Glutamatergic neuron (in vitro differentiated cells): ENCODE data around the gene ZNF423. TPM values are rescaled to one million over a fixed set of nuclear protein-coding genes. Genes with fewer than 3 reads are reported as not detected.

ENCODE experiments used
- DNase-seq: peaks from one replicate; pipeline ENCODE4 v3.0.0; 2022
- H3K27ac Mint-ChIP-seq: one replicate; pipeline ENCODE4 v1.8.0; 2020; ENCODE audit warnings: mild to moderate bottlenecking, mixed read lengths, inconsistent platforms; ENCODE audit not compliant: unreplicated experiment
- H3K27me3 Mint-ChIP-seq: one replicate; pipeline ENCODE4 v1.8.0; 2020; ENCODE audit warnings: mild to moderate bottlenecking, moderate library complexity, mixed read lengths, inconsistent platforms; ENCODE audit not compliant: unreplicated experiment
- H3K36me3 Mint-ChIP-seq: one replicate; pipeline ENCODE4 v1.8.0; 2020; ENCODE audit warnings: mild to moderate bottlenecking, mixed read lengths, inconsistent platforms; ENCODE audit not compliant: unreplicated experiment
- H3K4me1 Mint-ChIP-seq: one replicate; pipeline ENCODE4 v1.8.0; 2020; ENCODE audit warnings: mild to moderate bottlenecking, low read depth, mixed read lengths, inconsistent platforms; ENCODE audit not compliant: unreplicated experiment
- H3K4me3 Mint-ChIP-seq: one replicate; pipeline ENCODE4 v1.8.0; 2020; ENCODE audit warnings: mild to moderate bottlenecking, mixed read lengths, inconsistent platforms; ENCODE audit not compliant: unreplicated experiment
- H3K9me3 Mint-ChIP-seq: one replicate; pipeline ENCODE4 v1.8.0; 2020; ENCODE audit warnings: mild to moderate bottlenecking, moderate library complexity, mixed read lengths, inconsistent platforms; ENCODE audit not compliant: unreplicated experiment
- total RNA-seq: library from RNA; stranded (reverse); fragmentation: NEBNext Ultra II Directional; extraction: Animal tissue kit (Norgen Biotek cat#: 25700); gene quantifications from one replicate; pipeline ENCODE4 v1.2.1, GENCODE V29; 2021; ENCODE audit not compliant: unreplicated experiment
- TF ChIP-seq, protein P1 (sequence below): fragments of 200-600 bp; sonication (generic); IDR thresholded peaks from one replicate; pipeline ENCODE4 v1.5.0; 2021; ENCODE audit not compliant: partially characterized antibody, unreplicated experiment

Gene ZNF423
- total RNA-seq, 1 donor from 2014 or later = 149 TPM

DNA sequence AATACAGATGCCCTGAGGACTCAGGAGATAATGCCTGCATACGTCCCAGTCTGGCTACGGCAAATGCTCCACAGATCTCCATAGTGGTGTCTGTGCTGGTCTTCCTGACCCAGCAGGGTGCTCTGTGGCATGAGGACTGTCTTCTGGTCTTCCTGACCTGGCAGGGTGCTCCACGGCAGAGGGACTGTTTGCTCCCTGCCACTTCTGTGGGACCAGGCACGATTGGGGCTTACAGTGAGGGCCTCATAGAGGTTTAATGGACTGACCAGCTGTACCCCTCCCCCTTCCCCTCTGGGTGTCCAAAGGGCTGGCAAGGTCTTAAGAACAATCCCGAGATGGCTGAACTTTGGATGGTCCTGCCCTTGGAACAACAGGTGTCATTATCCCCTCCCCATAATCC, 359.3 kb downstream of the ZNF423 start:
- Mint-ChIP-seq H3K27ac (no peak overlapping the region), H3K4me1 (peaks cover 43% of the 10 kb centered on the region), H3K27me3 (peaks cover 29% of the 10 kb centered on the region), H3K36me3 (no peaks in the 10 kb centered on the region), H3K4me3 (no peak overlapping the region), H3K9me3 (peaks cover 40% of the 10 kb centered on the region)
- TF ChIP-seq, protein P1, sequence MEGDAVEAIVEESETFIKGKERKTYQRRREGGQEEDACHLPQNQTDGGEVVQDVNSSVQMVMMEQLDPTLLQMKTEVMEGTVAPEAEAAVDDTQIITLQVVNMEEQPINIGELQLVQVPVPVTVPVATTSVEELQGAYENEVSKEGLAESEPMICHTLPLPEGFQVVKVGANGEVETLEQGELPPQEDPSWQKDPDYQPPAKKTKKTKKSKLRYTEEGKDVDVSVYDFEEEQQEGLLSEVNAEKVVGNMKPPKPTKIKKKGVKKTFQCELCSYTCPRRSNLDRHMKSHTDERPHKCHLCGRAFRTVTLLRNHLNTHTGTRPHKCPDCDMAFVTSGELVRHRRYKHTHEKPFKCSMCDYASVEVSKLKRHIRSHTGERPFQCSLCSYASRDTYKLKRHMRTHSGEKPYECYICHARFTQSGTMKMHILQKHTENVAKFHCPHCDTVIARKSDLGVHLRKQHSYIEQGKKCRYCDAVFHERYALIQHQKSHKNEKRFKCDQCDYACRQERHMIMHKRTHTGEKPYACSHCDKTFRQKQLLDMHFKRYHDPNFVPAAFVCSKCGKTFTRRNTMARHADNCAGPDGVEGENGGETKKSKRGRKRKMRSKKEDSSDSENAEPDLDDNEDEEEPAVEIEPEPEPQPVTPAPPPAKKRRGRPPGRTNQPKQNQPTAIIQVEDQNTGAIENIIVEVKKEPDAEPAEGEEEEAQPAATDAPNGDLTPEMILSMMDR = no peak
- no peak for DNase-seq

DNA sequence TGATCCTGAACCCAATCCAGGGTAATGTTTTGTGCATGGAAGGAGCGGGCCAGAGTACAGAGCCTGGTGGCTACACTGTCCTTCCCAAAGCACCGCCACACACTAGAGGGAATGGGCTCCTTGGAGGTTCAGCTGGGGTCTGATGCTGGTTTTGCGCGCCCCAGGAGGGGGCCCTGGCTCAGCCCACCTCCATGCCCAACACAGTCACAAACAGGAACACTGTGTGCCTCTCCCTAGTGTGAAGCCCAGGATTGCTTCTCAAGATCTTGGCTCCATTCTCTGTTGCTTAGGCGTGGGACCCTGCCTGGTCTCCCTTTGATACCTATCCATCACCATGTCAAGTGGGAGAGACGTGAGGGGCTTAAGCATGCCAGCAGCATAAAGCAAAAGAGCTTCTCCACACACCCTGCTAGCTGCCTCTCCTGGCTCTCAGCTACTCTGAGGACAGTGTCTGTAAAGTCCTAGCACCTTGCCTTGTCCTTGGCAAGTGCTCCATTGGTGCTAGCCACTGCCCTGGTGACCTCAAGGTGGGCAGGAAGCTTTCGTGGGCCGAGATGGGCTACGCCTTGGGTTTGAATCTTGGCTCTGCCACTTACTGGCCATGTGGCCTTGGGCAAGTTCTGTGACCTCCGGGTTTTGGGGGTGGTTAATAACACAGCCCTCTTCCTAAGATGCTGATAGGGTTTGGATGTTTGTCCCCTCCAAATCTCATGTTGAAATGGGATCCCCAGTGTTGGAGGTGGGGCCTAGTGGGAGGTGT, 360.1 kb downstream of the ZNF423 start:
- peaks cover 37% of the 10 kb centered on the region for H3K9me3 Mint-ChIP-seq
- H3K4me1 Mint-ChIP-seq = peaks cover 43% of the 10 kb centered on the region
- no peak overlapping the region for H3K4me3 Mint-ChIP-seq
- TF ChIP-seq, protein P1 = no peak
- H3K27me3 Mint-ChIP-seq = peaks cover 26% of the 10 kb centered on the region
- DNase-seq = no peak
- no peak overlapping the region for H3K27ac Mint-ChIP-seq
- H3K36me3 Mint-ChIP-seq = no peaks in the 10 kb centered on the region

DNA sequence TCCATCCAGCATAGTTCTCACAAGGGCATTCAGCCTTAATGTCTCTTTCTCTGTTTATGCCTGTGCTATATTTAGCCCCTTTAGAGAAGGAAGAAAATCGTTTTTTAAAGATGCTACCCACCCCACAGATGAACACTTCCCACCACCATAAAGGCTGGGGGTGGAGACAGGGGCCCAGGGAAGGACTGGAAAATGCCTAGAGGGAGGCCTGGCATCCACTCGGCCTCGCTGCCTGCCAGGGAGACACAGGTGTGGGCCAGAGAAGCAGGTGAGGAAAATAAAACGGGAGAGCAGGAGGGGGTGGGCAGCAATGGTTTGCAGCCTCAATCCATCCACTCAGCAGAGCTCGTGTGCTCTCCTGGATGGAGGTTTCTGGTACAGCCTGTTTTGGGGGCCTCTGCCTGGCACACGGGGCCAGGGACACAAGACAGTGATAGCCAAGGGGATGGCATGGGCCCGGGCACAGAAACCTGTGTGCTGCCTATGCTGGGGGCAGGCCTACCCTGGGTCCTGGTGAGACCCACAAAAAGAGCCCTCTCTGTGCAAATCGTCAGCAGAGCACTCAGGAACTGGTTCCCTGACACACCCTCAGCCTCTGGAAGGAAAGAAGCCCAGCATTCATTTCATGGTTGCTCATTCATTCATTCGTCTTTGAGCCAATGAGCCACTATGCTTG, 360.9 kb downstream of the ZNF423 start:
- DNase-seq = no peak

DNA sequence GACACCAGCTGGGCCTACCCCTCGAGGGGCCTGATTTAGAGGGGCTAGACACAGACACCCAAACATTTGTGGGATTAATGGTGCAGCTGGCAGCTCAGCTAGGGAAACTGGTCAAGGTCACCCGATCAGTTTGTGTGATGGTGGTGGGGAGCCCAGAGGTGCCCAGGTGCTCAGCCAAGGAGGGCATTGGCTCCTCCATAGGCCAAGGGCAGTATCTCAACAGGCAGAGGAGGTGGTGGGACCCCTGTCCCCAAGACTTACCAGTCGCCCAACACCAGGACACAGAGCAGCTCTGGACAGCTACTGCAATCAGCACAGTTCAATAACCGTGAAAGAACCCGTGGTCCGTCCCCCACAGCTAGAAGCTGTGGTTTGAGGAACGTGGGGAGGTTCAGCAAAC, 361.4 kb downstream of the ZNF423 start:
- Mint-ChIP-seq H3K36me3 (no peaks in the 10 kb centered on the region), H3K27ac (peak overlapping the region; percentile 52), H3K27me3 (peaks cover 29% of the 10 kb centered on the region), H3K9me3 (peaks cover 38% of the 10 kb centered on the region), H3K4me1 (peaks cover 36% of the 10 kb centered on the region), H3K4me3 (no peak overlapping the region)
- TF ChIP-seq, protein P1 = no peak
- DNase-seq = no peak

More for the DNA sequence above, 360.9 kb downstream of the ZNF423 start:
- TF ChIP-seq, protein P1 = no peak
- H3K27me3 Mint-ChIP-seq = peaks cover 26% of the 10 kb centered on the region
- H3K4me1 Mint-ChIP-seq = peaks cover 40% of the 10 kb centered on the region
- H3K9me3 Mint-ChIP-seq = peaks cover 35% of the 10 kb centered on the region
- H3K4me3 Mint-ChIP-seq = no peak overlapping the region
- no peaks in the 10 kb centered on the region for H3K36me3 Mint-ChIP-seq
- H3K27ac Mint-ChIP-seq = peak overlapping the region; percentile 52

DNA sequence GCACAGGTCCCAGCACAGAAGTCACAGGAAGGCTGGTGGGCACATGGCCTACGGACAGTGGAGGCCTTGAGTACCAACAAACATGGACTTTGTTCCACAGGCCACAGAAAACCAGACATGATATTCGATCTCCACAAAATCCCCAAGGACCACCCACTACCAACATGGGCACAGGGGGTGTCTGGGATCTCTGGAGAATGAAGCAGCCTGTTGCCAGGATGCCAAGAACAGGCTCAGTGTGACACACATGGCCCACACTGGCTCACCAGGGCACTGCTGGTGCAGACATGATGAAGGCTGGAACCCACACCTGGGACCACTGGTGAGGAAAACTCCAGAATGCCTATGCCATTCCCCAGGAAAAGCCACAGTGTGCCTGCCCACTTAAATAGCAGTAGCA, 362.1 kb downstream of the ZNF423 start:
- DNase-seq = no peak
- peaks cover 26% of the 10 kb centered on the region for H3K27me3 Mint-ChIP-seq
- peaks cover 29% of the 10 kb centered on the region for H3K4me1 Mint-ChIP-seq
- TF ChIP-seq, protein P1 = no peak
- H3K9me3 Mint-ChIP-seq = peaks cover 35% of the 10 kb centered on the region
- no peaks in the 10 kb centered on the region for H3K36me3 Mint-ChIP-seq
- H3K4me3 Mint-ChIP-seq = no peak overlapping the region
- H3K27ac Mint-ChIP-seq = peak overlapping the region; percentile 24
